PFSK-1 (cell line): Measurements from ENCODE around the gene TBC1D17.

Source experiments
- FOXP2 ChIP-seq: optimal IDR thresholded peaks from 2 replicates; pipeline ENCODE3; 2011; ENCODE audit warnings: borderline replicate concordance, control low read depth, inconsistent platforms; ENCODE audit not compliant: insufficient read depth; ENCODE audit errors: extremely low read length, extremely low read depth
- POLR2AphosphoS5 ChIP-seq: IDR thresholded peaks from 2 replicates; pipeline ENCODE4 v1.6.1; 2012; ENCODE audit warnings: low read depth, mild to moderate bottlenecking, control low read depth, low read length, moderate library complexity
- REST ChIP-seq, 2 experiments: IDR thresholded peaks; 2 replicates each; pipeline versions ENCODE4 v1.6.1 to v1.8.0; 2011 to 2012; ENCODE audit warnings: low read depth in 2 of 2, low read length in 2 of 2, control low read depth in 1 of 2, inconsistent platforms in 1 of 2, mild to moderate bottlenecking in 1 of 2, moderate library complexity in 1 of 2; ENCODE audit not compliant: insufficient read depth in 1 of 2
- SIN3A ChIP-seq: IDR thresholded peaks from 2 replicates; pipeline ENCODE4 v1.6.1; 2012; ENCODE audit warnings: mild to moderate bottlenecking, low read length, moderate library complexity, borderline replicate concordance; ENCODE audit not compliant: insufficient read depth
- TAF1 ChIP-seq: IDR thresholded peaks from 2 replicates; pipeline ENCODE4 v1.6.1; 2012; ENCODE audit warnings: low read length, control low read depth, borderline replicate concordance; ENCODE audit not compliant: insufficient read depth

Gene TBC1D17

DNA sequence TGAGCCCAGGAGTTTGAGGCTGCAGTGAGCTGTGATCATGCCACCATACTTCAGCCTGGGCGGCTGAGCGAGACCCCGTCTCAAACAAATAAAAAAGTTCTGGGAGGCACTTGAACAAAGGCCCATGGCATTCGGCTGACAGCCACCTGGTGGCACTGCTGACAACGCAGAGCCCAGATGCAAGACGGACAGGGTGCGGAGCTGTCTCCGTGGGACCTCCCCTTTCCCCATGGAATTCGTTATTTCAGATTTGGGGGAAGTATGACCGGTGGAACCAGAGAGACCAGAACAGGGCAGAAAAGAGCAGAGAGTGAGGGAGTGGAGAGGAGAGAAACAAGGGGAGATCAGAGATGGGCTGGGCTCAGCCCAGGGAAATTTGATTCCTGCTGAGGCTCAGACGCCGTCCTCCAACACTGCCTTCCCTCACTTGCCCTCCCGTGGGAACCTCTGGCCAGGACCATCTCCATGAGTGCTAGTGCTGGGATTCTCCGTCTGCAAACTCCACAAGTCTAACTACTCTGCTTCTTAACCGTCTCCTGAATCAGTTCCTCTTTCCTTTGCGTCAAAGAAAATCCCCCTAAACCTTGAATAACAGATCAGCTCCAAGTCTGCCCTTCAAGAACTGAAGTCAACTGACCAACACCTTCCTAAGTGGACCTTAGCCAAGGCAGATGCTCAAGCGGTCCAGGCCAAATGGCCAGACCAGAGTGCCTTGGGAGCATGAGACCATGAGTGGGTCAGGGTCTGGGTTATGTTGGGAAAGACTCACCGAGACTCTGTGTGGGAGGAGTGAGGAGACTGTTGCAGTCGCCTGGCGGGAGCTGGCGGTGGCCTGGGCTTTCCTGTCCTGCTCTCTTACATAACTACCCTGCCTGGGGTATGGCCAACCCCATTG lies 39.6 kb downstream of the TBC1D17 start:
- TF ChIP-seq SIN3A (no peak), POLR2AphosphoS5 (0 out of 2 replicates have a peak, but pooled peaks have one; percentile 14)

GRCh38 chr19:49918089-49918488 lies 40.6 kb downstream of the TBC1D17 start:
- TF ChIP-seq REST (IDR thresholded peaks at IDR 0.05; ENCODE audit: insufficient read depth in 1 of 2, low read depth in 2 of 2, low read length in 2 of 2) (no peak), POLR2AphosphoS5 (no peak), TAF1 (no peak), SIN3A (no peak), FOXP2 (no peak)

GRCh38 chr19:49920624-49921363 lies 43.3 kb downstream of the TBC1D17 start:
- TF ChIP-seq FOXP2, result no peak
- TF ChIP-seq SIN3A, result no peak
- TF ChIP-seq TAF1, result no peak
- TF ChIP-seq POLR2AphosphoS5, result no peak

DNA sequence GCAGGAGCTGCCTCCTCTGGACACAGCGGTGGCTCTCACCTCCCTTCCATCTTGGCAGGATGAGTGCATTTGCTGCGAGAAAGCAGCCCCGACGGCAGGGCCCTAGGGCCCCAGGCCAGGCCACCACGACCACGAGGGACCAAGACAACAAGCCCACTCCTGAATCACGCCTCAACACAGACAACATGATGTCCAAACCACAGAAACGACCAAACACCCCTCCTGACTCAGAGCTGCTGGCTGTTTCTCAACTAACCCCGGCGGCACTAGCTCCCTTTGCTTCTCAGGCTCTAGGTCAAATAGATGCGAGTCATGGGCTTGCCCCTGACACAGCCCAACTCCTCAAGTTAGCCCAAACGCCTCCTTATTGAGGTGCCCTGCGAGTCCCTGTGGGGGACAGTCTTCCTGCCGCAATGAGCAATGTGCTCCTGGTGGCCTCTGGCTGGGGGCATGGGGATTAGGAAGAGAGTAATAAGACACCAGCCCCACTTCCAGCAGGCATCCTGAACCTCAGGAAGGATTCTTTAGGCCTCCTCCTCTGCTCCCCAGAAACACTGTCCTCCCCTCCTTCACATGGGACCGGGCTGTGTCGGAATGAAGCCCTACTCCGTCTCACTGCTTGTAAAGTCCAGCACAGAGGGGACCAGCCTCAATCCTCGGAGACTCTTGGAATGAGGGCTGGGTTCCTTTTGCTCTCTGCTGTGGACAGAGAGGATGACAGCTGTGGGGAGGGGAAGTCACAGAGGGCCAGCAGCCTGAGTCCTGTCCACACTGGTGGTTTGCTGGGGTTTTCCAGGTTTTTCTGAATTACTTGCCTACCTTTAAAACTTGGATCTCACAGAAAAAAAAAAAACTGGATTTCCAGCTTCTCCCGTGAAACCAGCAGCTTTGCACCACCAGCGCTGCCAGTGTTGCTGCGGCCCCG lies 44.6 kb downstream of the TBC1D17 start:
- no peak; the same call in 1 of the 2 replicates for TF ChIP-seq POLR2AphosphoS5
- TF ChIP-seq REST (IDR thresholded peaks at IDR 0.05; ENCODE audit: insufficient read depth in 1 of 2, low read depth in 2 of 2, low read length in 2 of 2), result no peak
- TF ChIP-seq SIN3A, result no peak
- no peak for TF ChIP-seq FOXP2
- TF ChIP-seq TAF1, result no peak

- TF ChIP-seq FOXP2 (no peak), REST (IDR thresholded peaks at IDR 0.05; ENCODE audit: insufficient read depth in 1 of 2, low read depth in 2 of 2, low read length in 2 of 2) (no peak), TAF1 (no peak), POLR2AphosphoS5 (no peak), SIN3A (no peak)
Measured at GRCh38 chr19:49923055-49924003, 45.8 kb downstream of the TBC1D17 start.
